Measurements from ENCODE around the gene YPEL3. TPM values are rescaled to one million over a fixed set of nuclear protein-coding genes. Genes with fewer than 3 reads are reported as not detected.

Gene YPEL3
- total and polyA plus RNA-seq, 2 donors (not counting 3 experiments of a cell fraction or from before 2014, with no cell fraction given) = 46.1 to 78.0 TPM

GRCh38 chr16:30113711-30114333, 17.8 kb upstream of the YPEL3 start:
- Histone ChIP-seq H3K4me2 (ENCODE audit: insufficient read depth, low read length) (no peak overlapping the region), H3K4me1 (ENCODE audit: control insufficient read depth, extremely low read depth, insufficient read depth, low read length) (no peaks in the 10 kb centered on the region), H3K9me3 (replicated peaks; ENCODE audit: control insufficient read depth, insufficient read depth, low read length) (no peaks in the 10 kb centered on the region), H2AFZ (ENCODE audit: low read depth, low read length) (no peak overlapping the region), H3K36me3 (ENCODE audit: control insufficient read depth in 2 of 2, extremely low read depth in 1 of 2, insufficient read depth in 2 of 2, low read length in 2 of 2) (peaks cover 16 to 50% of the 10 kb centered on the region in 2 experiments), H3K27ac (ENCODE audit: insufficient read depth, low read depth, low read length) (no peak overlapping the region), H3K27me3 (ENCODE audit: control insufficient read depth in 2 of 2, insufficient read depth in 2 of 2, low read length in 2 of 2) (no peaks in the 10 kb centered on the region), H3K79me2 (ENCODE audit: control insufficient read depth, insufficient read depth, low read length) (no peaks in the 10 kb centered on the region), H3K9me1 (replicated peaks; ENCODE audit: control insufficient read depth, extremely low read depth, insufficient read depth, low read length) (no peaks in the 10 kb centered on the region), H3K4me3 (replicated peaks in 1 of 3; ENCODE audit: insufficient read depth in 1 of 3, low read depth in 1 of 3, low read length in 3 of 3) (no peak overlapping the region), H4K20me1 (replicated peaks; ENCODE audit: control insufficient read depth, extremely low read depth, insufficient read depth, low read length) (no peaks in the 10 kb centered on the region), H3K9ac (replicated peaks; ENCODE audit: extremely low read depth, insufficient read depth, low read length) (no peak overlapping the region)
- no peak for DNase-seq (ENCODE audit: low read depth, low spot score)
- POLR2A ChIA-PET = interaction anchor here (0.6 kb wide), 1 partner anchor 290 kb away, joined by 4 read pairs; no protein-coding TSS in a partner anchor
- no TSS peak for BruUV-seq (replicated peaks)
- dilution Hi-C loops (cut with MboI; ENCODE audit: extremely low pct_ligation_motif_present, low sequenced_read_pairs) (no loop called here), intact Hi-C loops (cut with micrococcal nuclease) (no loop called here)
- no peak for TF ChIP-seq MYC (IDR thresholded peaks at IDR 0.05; ENCODE audit: low read depth, low read length)
- CTCF ChIA-PET = interaction anchor here (0.7 to 6.2 kb wide), 7 partner anchors 10 to 515 kb away, joined by 3 to 52 read pairs (median 4); partner anchors contain the start of gene TBX6
- no peak for FAIRE-seq

- no peaks in the 10 kb centered on the region for H3K9me1 ChIP-seq (replicated peaks; ENCODE audit: control insufficient read depth, extremely low read depth, insufficient read depth, low read length)
- no peak within 1 kb of the TSS for H3K4me2 ChIP-seq (ENCODE audit: insufficient read depth, low read length)
- dilution Hi-C loops (cut with MboI; ENCODE audit: extremely low pct_ligation_motif_present, low sequenced_read_pairs) = no loop called here
- H4K20me1 ChIP-seq (replicated peaks; ENCODE audit: control insufficient read depth, extremely low read depth, insufficient read depth, low read length) = no peaks in the 10 kb centered on the region
- TF ChIP-seq JUN (IDR thresholded peaks at IDR 0.05; ENCODE audit: borderline replicate concordance, insufficient read depth, insufficient read length, low read depth) = no peak
- TF ChIP-seq MYC (IDR thresholded peaks at IDR 0.05; ENCODE audit: low read depth, low read length) = no peak
- TF ChIP-seq POLR2AphosphoS5 (IDR thresholded peaks at IDR 0.05; ENCODE audit: insufficient read depth, low read depth, low read length) = no peak
- no peak for TF ChIP-seq GATA2 (IDR thresholded peaks at IDR 0.05; ENCODE audit: insufficient read depth, insufficient read length, low read depth, low read length)
- TF ChIP-seq POLR2A (IDR thresholded peaks at IDR 0.05; ENCODE audit: low read depth, low read length) = no peak
- no peak for TF ChIP-seq FOS (IDR thresholded peaks at IDR 0.05; ENCODE audit: borderline replicate concordance, insufficient read depth, low read length)
- no peak for TF ChIP-seq EZH2 (IDR thresholded peaks at IDR 0.05; ENCODE audit: borderline replicate concordance, low read depth, low read length, severe bottlenecking)
- TF ChIP-seq MAX (IDR thresholded peaks at IDR 0.05; ENCODE audit: insufficient read depth, insufficient read length) = no peak
- TF ChIP-seq CTCF (IDR thresholded peaks at IDR 0.05; ENCODE audit: extremely low read depth in 1 of 2, insufficient read depth in 1 of 2, low read depth in 1 of 2, low read length in 2 of 2) = no peak
- H3K27ac ChIP-seq (ENCODE audit: insufficient read depth, low read depth, low read length) = no peak within 1 kb of the TSS
- H3K27me3 ChIP-seq (ENCODE audit: control insufficient read depth in 2 of 2, insufficient read depth in 2 of 2, low read length in 2 of 2) = no peaks in the 10 kb centered on the region
- H3K9me3 ChIP-seq (replicated peaks; ENCODE audit: control insufficient read depth, insufficient read depth, low read length) = no peaks in the 10 kb centered on the region
- no peaks in the 10 kb centered on the region for H3K79me2 ChIP-seq (ENCODE audit: control insufficient read depth, insufficient read depth, low read length)
- intact Hi-C loops (cut with micrococcal nuclease) = no loop called here
- H3K4me1 ChIP-seq (ENCODE audit: control insufficient read depth, extremely low read depth, insufficient read depth, low read length) = no peaks in the 10 kb centered on the region
- ChIA-PET POLR2A (no interaction called here), CTCF (interaction anchor here (0.7 to 6.2 kb wide), 13 partner anchors 8 to 516 kb away, joined by 3 to 52 read pairs (median 4); partner anchors contain the start of genes MAPK3, TBX6 and YPEL3)
- H2AFZ ChIP-seq (ENCODE audit: low read depth, low read length) = no peak within 1 kb of the TSS
- no peak for FAIRE-seq
- no TSS peak for BruUV-seq (replicated peaks)
- no peak for DNase-seq (ENCODE audit: low read depth, low spot score)
- H3K9ac ChIP-seq (replicated peaks; ENCODE audit: extremely low read depth, insufficient read depth, low read length) = no peak within 1 kb of the TSS
- H3K4me3 ChIP-seq (replicated peaks in 1 of 3; ENCODE audit: insufficient read depth in 1 of 3, low read depth in 1 of 3, low read length in 3 of 3) = no peak within 1 kb of the TSS
- peaks cover 16 to 47% of the 10 kb centered on the region in 2 experiments for H3K36me3 ChIP-seq (ENCODE audit: control insufficient read depth in 2 of 2, extremely low read depth in 1 of 2, insufficient read depth in 2 of 2, low read length in 2 of 2)
Measured at GRCh38 chr16:30113031-30113710, 17.2 kb upstream of the YPEL3 start, which contains the start of gene GDPD3. Gene GDPD3, minus strand, starts transcription at chr16:30113537. Its CDS starts 59 bp downstream, at chr16:30113478.

Measured in endothelial cell of umbilical vein (primary cell).